Subcutaneous adipose tissue (tissue), 4 donors: ENCODE results near the gene TTC23. TPM values are rescaled to one million over a fixed set of nuclear protein-coding genes. Genes with fewer than 3 reads are reported as not detected.

Experiments
- CTCF ChIP-seq: fragments of 450-650 bp; IDR thresholded peaks from one replicate; pipeline ENCODE4 v1.5.1; 2016; ENCODE audit warnings: low read depth, mild to moderate bottlenecking, control low read depth, antibody characterized with exemption, moderate library complexity
- total RNA-seq, 4 donors: library from RNA; depleted of rRNA; stranded (reverse); fragments of >200 nt; gene quantifications; one replicate each; pipeline ENCODE4 v1.1.0, GENCODE V29; 2016

TTC23 gene
- total RNA-seq, 4 donors from 2014 or later = 19.6 to 24.0 (median 23.2) TPM

- TF ChIP-seq CTCF = no peak
Measured at GRCh38 chr15:99168601-99169580, 80.5 kb downstream of the TTC23 start.

DNA sequence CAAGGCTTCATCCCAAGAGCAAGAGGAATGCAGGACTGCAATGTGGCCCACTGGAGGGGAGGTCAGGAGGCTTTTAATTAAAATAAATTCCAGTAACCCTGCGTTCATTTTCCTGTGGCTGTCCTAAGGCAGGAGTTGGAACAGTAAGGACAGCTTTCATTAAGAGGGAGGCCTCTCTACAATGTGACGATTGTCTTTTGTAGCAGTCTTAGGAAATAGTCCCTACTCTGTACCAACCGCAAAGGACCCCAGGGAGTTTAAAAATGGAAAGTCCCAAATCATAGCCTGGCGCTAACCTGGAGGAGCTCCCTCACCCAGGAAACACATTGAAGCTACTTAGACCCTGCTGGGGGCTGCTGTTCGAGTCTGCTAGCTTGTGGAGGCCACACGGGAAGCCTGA lies 81.7 kb downstream of the TTC23 start:
- TF ChIP-seq CTCF = no peak

DNA sequence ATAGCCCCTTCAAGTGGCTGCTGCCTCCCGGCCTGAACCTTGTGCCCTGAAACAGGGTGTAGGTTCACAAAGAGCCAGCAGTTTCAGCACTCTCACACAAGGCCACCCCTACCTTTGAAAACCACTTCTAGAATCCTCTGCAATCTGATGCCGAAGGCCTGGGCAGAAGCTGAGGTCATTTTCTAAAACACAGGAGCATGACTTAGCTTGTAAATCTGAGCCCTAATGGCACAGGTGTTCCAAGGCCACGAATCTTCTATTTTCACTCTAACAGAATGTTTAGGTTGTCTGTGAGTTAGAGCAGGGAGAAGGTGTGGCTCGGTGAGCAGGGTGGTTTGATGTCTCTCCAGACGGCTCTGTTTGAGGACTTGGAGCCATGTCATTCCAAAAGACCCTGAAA lies 82.2 kb downstream of the TTC23 start:
- TF ChIP-seq CTCF = no peak

DNA sequence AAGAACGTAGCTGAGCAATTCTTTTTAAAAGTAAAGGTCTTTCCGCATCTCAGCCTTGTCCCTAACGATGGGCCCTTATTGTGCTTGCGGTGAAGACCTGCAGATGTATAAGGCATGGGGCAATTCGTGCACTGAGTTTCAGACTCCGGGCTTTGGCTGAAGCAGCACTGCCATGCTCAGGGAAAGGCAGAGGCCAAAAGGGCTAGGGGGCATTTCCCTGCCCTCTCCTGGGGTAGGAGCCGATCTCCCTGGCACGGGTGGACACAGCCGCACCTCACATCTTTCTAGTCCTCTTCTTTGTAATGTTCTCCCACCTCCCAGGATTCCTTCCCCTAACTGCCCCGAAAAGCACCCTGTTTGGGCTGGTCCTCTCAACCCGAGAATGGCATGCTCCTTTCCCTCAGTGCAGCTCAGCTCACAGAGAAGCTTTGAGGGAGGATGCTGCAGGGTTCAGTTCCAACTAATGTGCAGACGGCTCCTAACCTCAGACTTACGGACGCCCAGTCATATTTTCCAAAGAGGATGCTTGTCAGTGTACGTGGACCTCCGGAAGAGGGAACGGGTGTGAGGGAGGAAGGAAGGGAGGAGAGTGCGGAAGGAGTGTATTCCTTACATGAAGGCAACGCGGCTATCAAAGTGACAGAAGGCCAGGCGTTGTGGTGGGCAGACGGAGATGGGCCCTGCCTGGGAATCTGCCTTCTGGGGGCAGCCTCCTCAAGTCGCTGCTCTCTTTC lies 83.3 kb downstream of the TTC23 start:
- TF ChIP-seq CTCF = no peak

DNA sequence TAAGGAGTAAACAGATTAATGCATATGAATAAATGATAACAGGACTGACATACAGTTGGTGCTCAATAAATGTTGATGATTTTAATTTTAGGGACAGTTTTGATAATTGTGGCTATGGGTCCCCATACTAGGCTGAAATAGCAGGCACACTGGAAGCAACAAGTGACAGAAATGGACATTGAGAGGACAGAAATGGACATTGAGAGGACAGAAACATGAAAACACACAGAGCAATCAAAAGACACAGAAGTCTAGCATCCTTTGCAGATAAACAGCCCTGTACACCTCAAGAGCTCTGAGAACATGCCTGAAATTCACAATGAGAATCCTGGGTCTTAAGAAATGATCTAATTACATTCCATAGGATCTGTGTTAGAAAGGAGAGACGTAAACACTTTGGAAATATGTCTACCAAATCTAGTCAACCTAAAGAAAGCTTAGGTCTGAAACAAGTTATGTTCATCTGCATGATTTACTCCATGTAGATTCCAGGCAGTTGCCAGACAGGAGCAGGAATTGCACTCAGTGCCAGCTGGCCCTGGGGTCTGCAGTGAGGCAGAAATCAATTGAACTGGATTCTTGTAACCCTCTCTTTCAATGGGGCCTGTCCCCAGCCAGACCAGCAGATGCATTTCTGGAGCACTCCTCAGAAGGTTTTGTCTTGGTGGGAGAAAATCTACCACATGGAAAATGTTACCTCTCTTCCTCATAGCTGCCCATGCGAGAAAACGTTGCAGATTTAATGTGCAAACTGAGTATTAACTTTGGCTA lies 84.2 kb downstream of the TTC23 start:
- TF ChIP-seq CTCF = no peak

- TF ChIP-seq CTCF = no peak
Measured at GRCh38 chr15:99164119-99164518, 85.3 kb downstream of the TTC23 start.
